CD4-positive, alpha-beta T cell treated with Interferon alpha-2 for 1 hour (primary cell): Measurements from ENCODE around the gene TMEM190.
A peak's percentile ranks its signal among the peaks of the same experiment; 100 is the strongest.
"Not testable (repeated sequence)": the region's sequence is repeated elsewhere in the genome, so short reads cannot be mapped to it uniquely, and the experiment has no call there.

Experiments used
- DNase-seq, 2 donors: peaks; one replicate each; pipeline ENCODE4 v3.0.0-alpha.2; 2020 to 2022

TMEM190 gene

DNA sequence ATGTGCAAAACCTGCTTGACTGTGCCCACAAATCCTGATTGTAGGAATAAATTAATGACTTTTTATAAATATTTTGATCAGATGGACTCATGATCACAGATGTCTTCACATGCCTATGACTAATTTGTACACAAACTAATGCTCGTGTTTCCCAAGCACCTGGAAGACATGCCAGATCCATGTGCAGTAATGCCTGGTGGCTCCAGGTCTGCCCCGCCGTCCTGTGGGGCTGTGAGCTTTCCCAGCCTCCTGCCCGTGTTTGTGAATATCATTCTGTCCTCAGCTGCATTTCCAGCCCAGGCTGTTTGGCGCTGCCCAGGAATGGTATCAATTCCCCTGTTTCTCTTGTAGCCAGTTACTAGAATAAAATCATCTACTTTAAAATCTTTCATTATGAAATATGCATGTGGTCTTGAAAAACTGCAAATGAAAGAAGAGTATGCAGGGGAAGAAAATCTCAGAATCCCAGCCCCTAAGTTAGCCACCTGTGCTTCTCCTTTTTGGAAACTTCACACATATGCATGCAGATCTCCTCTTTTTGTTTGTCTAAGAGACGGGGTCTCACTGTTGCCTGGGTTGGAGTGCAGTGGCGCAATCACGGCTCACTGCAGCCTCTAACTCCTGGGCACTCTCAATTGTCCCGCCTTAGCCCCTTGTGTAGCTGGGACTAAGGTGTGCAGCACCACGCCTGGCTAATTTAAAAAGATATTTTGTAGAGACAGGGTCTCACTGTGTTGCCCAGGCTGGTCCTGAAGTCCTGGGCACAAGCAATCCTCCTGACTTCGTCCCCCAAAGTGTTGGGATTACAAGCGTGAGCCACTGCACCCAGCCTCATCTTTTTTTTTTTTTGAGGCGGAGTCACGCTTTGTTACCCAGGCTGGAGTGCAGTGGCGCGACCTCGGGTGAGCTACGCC lies 15.3 kb downstream of the TMEM190 start:
- no peak for DNase-seq

DNA sequence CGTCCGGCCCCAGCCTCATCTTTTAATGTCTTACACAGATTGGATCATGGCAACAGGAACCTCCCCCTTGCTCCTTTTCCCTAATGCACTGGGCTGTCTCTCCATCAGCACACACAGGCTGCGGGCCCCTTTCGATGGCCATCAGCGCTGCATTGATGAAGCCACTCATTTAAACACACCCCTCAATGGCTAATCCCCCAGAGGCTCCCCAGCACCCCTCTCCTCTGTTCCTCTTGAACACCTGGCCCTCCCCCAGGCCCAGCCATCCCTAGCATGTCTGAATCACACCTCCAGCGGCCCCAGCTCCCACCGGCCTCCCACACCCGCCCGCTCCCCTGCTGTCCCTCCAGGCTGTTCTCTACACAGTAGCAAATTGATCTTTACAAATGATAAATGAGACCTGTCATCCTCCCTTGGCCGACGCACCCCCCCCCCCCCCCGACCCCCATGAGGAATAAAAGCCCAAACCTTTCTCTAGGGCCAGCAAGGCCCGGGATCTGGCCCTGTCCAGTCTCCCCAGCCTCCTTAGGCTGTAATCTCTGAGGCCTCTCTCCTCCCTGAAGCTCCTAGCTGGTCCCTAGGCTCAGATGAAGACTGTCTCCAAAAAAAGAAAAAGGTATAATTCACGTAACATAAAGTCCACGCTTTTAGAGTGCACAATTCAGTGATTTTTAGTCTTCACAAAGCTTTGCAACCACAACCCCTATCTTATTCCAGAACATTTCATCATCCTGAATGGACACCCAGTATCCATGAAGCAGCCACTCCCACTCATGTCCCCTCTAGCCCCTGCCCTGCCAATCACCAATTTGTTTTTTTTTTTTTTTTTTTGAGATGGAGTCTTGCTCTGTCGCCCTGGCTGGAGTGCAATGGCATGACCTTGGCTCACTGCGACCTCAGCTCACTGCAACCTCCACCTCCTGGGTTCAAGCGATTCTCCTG lies 16.5 kb downstream of the TMEM190 start:
- no peak for DNase-seq

DNA sequence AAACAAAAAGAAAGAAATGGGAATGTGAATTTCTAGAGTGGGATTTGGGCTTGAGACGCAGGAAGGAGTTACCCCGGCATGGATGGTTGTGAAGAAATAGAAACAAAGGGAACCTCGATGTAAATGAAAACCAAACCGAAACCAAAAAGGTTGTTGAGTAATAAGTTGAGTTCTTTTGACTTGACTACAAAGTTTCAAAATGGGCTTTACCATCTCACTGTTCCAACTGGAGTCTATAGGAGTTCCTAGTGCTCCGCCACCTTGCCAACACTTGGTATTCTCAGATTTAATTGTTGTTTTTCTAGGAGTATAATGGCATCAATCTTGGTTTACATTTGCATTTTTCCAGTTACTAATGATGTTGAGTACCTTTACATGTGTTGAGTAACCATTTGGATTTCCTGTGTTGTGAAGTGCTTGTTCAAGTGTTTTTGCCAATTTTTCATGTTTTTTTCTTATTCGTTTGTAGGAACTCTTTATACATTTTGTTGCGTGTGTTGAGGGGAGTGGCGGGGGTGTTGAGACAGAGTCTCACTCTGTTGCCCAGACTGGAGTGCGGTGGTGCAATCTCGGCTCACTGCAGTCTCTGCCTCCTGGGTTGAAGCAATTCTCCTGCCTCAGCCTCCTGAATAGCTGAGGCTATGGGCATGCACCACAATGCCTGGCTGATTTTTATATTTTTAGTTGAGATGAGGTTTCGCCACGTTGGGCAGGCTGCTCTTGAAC lies 21.7 kb downstream of the TMEM190 start:
- peak in 1 of 2 donors; percentile 30 for DNase-seq

DNA sequence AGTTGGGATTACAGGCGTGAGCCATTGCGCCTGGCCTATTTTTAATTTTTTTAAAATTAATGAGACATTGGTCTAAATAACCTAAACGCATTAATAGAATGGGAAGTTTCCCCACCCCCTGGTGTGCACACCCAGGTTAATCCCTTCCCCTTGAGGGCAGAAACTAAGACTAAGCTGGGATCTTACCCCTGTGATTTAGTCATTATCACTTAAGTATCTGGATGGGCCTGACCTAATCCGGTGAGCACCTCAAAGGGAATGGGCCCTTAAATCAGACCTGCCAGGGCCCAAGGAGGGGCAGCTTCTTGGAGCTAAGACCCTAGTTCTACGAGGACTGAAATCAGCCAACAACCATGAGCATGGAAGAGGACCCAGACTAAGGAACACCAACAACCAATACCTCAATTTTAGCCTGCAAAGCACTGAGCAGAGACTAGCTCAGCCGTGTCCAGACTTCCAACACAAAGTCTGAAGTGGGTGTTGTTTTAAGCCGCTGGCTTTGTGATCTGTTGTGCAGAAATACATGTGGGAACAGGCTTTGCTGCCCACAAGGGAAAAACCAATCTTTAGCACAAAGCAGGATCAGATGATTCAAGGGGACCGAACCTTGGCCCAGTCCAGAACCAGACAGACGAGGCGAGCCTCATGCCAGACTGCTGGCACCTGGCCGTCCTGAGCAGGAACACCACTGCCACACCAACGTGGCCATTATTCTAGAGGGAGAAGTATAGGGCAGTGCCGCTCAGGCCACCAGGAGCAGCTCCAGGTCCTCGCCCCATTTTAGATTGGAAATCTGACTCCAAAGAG lies 23.9 kb downstream of the TMEM190 start:
- DNase-seq, result no peak

DNA sequence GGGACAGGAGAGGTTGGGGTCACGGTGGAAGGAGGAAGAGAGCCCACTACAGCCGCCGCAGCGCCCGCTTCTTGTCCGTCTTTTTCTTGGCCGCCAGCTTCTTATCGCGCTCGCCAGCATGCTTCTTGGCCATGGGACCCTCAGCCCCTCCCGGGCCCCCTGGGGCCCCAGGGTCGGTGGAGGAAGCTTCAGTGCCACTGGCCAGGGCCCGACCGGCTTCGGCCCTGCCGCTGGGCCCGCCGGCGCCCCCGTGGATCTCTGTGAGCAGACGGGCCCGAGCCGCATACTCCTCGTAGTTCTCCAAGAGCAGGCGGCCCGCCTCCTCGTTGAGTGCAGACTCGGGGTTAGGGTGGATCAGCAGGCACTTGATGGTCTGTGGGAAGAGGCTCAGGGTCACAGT lies 24.8 kb downstream of the TMEM190 start:
- not testable (repeated sequence) for DNase-seq

DNA sequence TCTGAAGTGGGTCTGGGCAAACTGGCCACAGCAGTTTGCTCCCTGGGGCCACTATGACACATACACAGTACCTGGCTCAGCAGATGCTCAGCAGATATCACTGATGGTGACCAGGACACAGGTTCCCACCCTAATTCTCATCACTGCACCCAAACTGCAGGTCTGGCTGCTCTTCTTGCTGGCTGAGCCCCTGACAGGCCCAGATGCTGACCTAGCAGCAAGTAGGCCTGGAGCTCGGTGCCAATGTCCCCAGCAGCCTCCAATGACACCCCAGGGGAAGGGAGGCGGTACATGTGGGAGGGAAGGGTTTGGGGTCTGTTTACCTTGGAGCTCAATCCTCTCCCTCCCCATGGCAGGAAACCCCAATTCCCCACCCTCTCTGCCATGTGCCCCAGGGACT lies 25.9 kb downstream of the TMEM190 start:
- DNase-seq, result no peak

DNA sequence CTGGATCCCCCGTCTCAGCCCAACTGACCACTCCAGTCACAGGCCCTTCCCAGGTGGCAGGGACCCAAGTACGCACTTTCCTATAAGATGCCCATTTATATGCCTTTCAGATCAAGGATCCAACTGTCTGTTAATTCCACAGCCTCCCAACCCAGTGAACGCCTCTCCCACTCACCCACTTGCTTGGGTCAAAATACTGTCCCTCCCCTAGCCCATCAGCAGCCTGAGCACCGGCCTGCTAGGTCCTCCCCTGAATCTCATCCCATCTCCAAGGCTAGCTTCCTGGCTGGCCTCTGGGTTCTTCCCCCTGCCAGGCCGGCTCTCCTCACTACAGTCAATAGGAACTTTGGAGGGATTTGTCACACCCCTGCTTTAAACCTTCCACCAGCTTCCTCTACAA lies 29.0 kb downstream of the TMEM190 start:
- no peak for DNase-seq

DNA sequence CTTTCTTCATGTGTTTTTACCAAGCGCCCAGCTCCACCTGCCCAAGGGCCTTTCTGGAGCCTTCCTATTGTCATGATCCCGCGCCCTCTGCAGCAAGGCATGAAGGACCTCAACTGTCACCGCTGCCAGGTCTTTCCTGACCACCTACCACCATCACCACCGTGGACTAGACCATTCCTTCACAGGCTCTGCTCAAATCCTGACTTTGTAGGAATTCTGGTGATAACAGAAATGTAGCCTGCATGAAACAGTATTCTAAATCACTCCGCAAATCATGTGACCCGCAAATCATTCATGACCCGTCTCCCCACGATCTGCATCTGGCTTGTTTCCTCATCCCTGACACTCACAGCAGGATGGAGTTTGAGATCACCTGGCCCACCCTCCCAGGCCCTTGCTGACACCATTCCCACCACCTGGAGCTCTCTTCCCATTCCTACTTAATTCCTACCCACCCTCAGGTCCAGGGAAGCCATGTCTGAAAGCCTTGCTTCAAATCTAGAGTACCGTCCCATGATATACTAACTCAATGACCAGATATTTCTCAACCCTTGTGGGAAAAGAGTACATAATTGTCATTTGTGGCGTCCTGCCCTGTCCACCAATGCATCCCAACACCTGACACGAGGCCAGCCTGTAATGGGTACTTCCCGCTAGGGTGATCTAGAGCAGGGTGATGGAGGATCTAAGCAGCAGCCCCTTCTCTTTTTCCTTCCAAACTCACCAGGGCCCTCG lies 29.6 kb downstream of the TMEM190 start:
- no peak for DNase-seq

DNA sequence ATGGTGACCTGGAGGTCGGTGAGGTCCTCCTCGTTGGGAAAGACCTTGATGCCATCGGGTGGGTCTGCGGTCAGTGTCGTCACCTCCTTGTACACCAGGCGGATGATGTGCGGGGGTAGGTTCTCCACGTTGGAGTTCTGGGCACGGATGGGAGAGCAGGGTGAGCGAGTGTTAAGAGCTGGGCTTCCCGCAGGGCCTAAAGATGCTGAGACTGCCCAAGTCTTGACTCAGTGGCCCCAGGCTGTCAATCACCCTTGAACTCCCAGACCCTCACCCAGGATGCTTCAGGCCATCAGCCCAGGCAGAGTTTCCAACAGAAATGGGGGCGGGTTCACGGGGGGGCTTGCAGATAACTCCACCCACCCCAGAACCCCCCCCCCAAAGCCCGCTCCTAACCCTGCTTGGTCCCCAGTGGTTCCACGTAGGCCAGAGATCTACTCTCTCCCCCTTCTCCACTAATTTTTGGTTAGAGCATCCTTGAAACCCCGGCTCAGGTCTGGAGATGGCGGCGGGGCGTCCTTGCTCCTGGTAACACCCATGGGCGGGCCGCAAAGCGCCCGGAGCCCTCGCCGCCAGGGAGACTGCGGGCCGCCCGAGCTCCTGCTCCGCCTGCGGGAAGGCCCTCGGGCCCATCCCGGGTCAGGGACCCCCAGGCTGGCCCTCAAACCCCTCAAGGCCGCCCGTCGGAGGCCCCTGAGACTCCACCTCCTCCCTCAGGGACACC lies 30.4 kb downstream of the TMEM190 start:
- peak in 1 of 2 donors; percentile 43 for DNase-seq

DNA sequence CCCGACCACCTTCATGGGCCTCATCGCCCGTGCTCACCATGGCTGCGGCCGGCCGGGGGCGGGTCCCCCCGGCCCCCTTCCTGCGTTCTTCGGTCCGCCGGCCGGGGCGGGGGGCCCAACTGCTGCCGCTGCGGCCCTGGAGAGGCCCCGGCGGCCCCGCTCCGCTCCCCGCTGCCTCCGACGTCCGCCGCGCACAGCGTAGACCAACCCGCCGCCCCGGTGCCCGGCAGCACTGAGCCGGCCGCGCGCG lies 30.8 kb downstream of the TMEM190 start, which contains the start of gene UBE2S:
Gene UBE2S, minus strand, starts transcription at position 239 of the 250 bp plus-strand sequence. Its CDS starts 199 bp downstream, at position 40.
- not testable (repeated sequence) for DNase-seq

DNA sequence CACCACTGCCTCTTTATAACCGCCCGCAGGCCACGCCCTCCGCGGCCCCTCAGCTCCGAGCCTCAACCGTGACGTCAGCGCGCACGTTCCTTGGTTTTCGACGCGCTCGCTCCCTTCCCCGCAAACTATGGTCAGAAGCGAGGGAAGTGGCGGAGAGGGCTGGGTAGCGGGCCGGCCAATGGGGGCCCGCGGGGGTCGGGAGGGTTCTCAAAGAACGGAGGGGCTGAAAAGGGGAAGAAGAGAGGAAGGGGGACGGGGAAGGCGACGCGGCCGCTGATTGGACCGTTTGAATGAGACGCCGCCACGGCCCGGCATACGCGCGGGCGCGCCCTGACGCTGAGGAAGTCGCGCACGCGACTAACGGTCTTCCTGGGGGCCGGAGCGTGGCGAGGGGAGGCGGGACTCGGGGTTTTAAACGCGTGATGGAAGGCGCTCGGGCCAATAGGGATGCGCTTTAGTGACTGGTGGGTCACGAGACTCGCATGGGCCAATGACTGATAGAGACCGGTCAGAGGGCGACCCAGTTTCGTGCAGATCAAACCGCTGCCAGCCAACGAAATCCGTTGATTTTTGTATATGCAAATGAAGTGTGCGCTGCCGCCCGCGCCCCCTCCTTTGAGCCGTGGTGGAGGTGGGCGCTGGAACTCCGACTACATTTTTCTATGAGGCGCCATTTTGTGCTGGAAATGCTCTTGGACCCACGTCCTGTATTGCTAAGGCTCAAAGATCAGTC lies 31.3 kb downstream of the TMEM190 start:
- peak; percentile 99 for DNase-seq

DNA sequence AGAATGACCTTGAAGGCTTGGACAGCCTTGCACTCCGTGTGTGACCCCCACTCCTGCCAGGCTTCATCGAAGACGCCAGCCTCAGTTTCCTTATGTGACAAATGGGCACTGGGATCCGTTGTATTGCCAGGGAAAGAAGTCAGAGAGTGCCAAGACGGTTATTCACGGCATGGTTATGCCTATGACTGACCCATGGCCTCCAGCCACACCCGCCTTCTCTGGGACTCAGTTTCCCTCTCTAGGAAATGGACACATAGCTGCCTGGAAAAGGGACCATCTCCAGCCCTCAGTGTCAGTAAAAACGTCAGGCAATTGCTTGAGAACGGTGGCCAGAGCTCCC lies 31.9 kb downstream of the TMEM190 start:
- no peak for DNase-seq

DNA sequence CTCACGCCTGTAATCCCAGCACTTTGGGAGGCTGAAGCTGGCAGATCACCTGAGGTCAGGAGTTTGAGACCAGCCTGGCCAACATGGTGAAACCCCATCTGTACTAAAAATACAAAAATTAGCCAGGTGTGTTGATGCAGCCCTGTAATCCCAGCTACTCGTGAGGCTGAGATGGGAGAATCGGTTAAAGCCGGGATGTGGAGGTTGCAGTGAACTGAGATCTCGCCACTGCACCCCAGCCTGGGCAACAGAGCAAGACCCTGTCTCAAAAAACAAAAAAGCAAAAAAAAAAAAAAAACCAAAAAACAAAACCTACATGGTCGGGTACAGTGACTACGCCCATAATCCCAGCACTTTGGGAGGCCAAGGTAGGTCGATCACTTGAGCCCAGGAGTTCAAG lies 32.6 kb downstream of the TMEM190 start:
- DNase-seq, result not testable (repeated sequence)

DNA sequence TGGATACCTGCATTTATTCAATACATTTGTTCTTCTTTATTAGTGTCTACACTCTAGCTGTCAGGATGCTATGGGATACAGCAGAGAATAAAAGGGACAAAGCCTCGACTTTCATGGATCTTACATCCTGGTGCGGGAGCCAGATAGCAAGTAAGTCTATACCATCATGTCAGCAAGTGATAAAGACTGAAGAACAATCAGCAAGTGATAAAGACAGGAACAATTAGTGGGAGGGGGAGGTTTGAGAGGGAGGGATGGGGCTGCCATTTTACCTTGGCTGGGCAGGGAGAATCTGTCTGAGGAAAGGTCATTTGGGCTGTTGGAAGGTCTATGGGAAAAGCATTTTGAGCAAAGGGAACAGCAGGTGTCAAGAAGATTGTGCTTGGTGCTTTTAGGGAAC lies 33.5 kb downstream of the TMEM190 start:
- DNase-seq, result no peak

DNA sequence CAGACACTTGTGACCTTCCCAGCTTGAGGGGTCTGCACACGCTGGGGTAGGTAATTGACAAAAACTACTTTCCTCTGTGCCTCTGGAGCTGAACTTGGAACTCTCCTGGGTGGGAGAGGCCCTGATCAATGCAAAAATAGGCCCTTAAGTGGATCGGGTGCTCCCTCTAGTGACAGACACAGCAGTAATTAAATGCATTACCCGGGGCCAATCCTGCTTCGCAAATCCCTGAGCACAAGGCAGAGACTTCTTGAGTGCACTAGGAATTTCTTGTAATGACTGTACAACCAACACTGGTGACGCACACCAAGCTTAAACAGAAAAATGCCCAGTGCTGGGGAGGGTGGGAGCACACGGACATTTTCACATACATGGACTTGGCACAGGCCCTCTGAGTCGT lies 41.6 kb downstream of the TMEM190 start:
- DNase-seq, result peak; percentile 56 to 75

DNA sequence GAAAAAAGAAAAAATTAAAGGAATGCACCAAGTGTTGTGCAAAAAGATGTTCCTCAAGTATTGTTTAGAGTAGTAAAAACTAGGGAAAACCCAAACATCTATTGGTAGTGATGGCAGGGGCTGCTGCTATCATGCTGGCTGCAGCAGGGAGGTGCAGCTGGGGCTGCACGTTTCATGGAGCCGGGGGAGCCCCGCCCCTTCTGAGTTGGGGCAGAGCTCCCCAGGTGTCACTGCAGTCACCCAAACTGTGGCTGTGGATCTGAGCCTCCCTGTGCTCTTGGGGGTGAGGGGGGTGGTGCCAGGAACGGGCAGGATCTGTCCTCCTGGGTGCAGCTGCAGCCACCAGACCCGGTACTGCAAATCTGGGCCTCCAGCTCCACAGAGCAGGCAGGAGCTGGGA lies 42.5 kb downstream of the TMEM190 start:
- DNase-seq, result no peak

DNA sequence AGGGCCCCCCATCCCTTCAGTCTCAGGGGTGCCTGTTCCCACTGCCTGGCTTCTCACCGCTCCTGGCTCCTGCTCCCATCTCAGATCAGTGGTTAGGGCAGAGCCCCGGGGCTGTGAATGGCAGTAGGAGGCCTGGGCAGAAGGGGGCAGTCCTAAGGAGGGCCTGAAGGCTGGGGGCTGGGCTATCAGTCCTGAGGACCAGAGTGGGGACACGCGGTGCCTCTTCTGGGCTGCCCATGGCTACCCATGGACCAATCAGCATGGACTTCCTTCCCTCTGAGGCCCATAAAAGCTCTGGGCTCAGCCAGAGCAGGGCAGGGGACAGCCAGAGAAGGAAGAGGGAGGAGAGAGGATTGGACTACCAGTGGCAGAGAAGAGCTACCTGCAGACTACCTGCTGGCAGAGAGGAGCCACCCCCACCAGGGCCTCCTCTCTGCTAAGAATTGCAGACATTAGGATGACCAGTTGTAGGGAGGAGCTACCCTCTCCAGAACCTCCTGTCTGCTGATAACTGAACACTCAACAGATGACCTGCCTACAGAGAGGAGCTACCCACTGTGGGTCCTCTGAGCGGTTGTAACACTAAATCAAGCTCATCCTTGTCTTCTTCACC lies 43.1 kb downstream of the TMEM190 start:
- no peak for DNase-seq

DNA sequence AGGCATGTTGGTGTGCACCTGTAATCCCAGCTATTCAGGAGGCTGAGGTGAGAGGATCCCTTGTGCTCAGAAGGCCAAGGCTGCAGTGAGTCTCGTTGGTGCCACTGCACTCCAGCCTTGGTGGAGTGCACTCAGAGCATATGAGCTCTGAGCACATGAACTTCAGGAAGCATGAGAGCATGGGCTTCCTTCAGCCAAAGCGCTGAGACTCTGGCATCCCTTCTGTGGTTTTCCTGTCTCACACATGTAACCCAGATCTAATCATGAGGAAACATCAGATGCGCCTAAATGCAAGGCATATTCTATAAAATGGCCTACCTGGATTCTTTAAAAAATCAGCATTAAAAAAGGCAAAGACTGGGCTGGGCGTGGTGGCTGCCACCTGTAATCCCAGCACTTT lies 44.7 kb downstream of the TMEM190 start:
- DNase-seq, result peak in 1 of 2 donors; percentile 56

DNA sequence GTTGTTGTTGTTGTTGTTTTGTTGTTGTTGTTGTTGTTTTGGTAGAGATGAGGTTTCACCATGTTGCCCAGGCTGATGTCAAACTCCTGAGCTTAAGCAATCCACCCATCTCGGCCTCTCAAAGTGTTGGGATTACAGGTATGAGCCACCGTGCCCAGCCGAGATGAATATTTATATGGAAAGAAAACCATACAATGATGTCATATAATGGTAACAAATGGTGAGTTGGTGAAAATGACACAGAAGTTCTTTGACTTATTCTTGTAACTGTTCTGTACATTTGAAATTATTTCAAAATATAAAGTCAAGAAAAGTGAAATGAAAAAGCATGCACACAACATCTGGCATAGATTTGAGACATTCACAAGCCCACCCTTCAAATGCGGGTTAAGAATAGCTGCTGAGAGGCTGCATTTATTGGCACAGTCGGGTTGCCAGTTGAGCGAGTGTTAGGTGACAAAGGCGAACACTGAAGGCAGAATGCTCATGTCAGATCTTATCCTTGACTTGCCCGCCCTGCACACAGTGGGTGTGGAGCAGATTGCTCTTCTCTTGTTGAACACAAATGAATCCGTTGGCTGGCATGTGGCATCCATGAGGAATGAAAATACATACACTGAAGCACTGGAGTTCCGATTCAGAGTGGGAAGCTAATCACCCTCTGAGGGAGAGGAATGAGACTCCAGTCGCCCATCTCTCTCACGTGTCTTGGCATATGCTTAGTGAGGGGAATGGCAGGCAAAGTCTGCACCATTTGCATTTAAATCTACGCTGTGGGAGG lies 46.8 kb downstream of the TMEM190 start:
- DNase-seq, result no peak
